Measurements from ENCODE around the gene COX19.
"Not testable (repeated sequence)": the region's sequence is repeated elsewhere in the genome, so short reads cannot be mapped to it uniquely, and the experiment has no call there.

COX19 gene

DNA sequence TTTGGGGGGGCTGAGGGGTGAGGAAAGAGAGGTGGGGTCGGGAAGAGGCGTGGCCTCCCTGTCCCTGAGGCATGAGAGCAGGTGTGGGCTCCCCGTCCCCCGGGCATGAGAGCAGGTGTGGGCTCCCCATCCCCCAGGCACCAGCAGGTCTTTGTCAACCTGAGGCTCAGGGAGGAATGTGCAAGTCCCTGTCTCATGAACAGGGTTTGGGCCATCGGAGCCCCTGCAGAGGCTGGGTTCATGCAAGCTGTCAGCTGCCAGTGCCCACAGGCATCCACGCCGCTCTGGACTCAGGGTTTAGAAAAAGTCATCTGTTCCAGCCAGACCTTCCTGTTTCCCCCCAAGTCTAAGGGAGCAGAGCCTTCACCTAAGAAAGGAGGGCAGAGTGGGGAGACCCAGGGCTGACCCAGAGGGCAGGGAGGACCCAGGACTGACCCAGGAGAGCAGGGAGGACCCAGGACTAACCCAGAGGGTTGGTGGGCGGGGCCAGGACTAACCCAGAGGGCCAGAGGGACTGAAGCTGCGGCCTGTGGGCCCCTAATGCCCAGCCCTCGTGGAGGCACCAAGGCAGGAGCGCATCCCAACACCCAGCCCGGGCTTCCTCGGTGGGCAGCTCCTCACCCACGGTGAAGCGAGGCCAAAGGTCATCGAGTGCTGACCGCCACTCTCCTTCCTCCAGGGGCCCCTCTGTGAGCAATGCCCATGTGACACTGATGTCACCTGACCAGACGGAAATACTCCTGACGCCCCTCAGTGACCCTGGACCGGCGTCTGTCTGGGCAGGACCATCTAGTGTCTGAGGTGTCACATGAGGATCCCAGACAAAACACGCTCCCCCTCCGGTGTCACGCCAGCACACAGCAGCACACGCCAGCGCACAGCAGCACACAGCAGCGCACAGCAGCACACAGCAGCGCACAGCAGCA, 40.1 kb upstream of the COX19 start:
- H3K4me1 Mint-ChIP-seq: peaks cover 27 to 52% of the 10 kb centered on the region in 2 donors
- peaks cover 22 to 35% of the 10 kb centered on the region in 2 donors for H3K36me3 Mint-ChIP-seq
- no peaks in the 10 kb centered on the region for H3K27me3 Mint-ChIP-seq
- H3K4me3 Mint-ChIP-seq: no peak overlapping the region
- no peak overlapping the region for H3K27ac Mint-ChIP-seq
- no peak for DNase-seq
- ATAC-seq (replicated peaks): no peak
- no peaks in the 10 kb centered on the region for H3K9me3 Mint-ChIP-seq

DNA sequence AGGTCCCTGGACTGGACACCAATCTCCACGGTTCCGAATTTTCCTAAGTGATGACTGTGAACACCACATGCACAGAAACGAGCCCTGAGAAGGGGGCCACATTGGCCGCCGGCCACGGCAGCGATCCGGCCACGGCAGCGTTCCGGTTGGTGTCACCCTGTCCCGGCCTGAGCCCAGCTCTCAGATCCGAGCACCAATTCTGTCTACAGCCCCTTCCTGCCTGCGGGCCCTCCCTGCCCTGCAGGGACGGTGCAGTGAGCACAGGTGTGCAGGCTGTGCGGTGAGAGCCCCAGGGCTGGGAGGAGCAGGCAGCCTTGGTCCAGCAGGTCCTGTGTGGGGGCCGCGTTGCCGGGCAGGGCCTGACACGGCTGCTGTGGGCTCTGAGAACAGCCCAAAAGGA, 39.3 kb upstream of the COX19 start:
- no peak overlapping the region for H3K4me3 Mint-ChIP-seq
- no peaks in the 10 kb centered on the region for H3K9me3 Mint-ChIP-seq
- H3K27me3 Mint-ChIP-seq: no peaks in the 10 kb centered on the region
- DNase-seq (no peak), ATAC-seq (replicated peaks) (no peak)
- H3K27ac Mint-ChIP-seq: no peak overlapping the region
- H3K36me3 Mint-ChIP-seq: peaks cover 19 to 34% of the 10 kb centered on the region in 2 donors
- peaks cover 23 to 45% of the 10 kb centered on the region in 2 donors for H3K4me1 Mint-ChIP-seq

GRCh38 chr7:1013581-1013980, 38.2 kb upstream of the COX19 start:
- DNase-seq (no peak), ATAC-seq (replicated peaks) (no peak)
- H3K27me3 Mint-ChIP-seq: no peaks in the 10 kb centered on the region
- peaks cover 24 to 38% of the 10 kb centered on the region in 2 donors for H3K4me1 Mint-ChIP-seq
- H3K4me3 Mint-ChIP-seq: no peak overlapping the region
- H3K9me3 Mint-ChIP-seq: no peaks in the 10 kb centered on the region
- H3K27ac Mint-ChIP-seq: no peak overlapping the region
- peaks cover 22 to 38% of the 10 kb centered on the region in 2 donors for H3K36me3 Mint-ChIP-seq

DNA sequence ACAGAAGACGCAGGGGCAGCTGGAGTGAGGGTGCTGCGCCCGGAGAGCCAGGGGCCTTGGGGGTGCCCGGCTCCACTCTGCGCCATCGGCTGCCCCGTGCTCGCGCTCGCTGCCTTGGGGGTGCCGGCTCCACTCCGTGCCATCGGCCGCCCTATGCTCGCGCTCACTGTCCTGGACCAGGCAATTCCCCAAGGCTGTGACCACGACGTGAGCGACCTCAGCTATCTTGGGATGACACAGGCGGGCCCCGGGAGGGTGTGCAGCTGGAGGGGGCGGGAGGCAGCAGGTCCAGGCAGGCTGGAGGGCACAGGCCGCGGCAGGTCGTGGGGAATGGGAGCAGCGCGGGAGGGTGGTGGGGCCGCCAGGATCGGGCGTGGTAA, 37.4 kb upstream of the COX19 start:
- DNase-seq (no peak), ATAC-seq (replicated peaks) (no peak)
- no peak overlapping the region for H3K4me3 Mint-ChIP-seq
- H3K9me3 Mint-ChIP-seq: no peaks in the 10 kb centered on the region
- no peak overlapping the region for H3K27ac Mint-ChIP-seq
- no peaks in the 10 kb centered on the region for H3K27me3 Mint-ChIP-seq
- H3K4me1 Mint-ChIP-seq: peaks cover 18 to 29% of the 10 kb centered on the region in 2 donors
- peaks cover 18 to 32% of the 10 kb centered on the region in 2 donors for H3K36me3 Mint-ChIP-seq

GRCh38 chr7:1012004-1012715, 36.8 kb upstream of the COX19 start:
- DNase-seq (no peak), ATAC-seq (replicated peaks) (peak; percentile 25 to 28)
- peak overlapping the region; percentile 92 for H3K27ac Mint-ChIP-seq
- peaks cover 18 to 29% of the 10 kb centered on the region in 2 donors for H3K4me1 Mint-ChIP-seq
- H3K9me3 Mint-ChIP-seq: no peaks in the 10 kb centered on the region
- no peak overlapping the region for H3K4me3 Mint-ChIP-seq
- peaks cover 18 to 32% of the 10 kb centered on the region in 2 donors for H3K36me3 Mint-ChIP-seq
- no peaks in the 10 kb centered on the region for H3K27me3 Mint-ChIP-seq

DNA sequence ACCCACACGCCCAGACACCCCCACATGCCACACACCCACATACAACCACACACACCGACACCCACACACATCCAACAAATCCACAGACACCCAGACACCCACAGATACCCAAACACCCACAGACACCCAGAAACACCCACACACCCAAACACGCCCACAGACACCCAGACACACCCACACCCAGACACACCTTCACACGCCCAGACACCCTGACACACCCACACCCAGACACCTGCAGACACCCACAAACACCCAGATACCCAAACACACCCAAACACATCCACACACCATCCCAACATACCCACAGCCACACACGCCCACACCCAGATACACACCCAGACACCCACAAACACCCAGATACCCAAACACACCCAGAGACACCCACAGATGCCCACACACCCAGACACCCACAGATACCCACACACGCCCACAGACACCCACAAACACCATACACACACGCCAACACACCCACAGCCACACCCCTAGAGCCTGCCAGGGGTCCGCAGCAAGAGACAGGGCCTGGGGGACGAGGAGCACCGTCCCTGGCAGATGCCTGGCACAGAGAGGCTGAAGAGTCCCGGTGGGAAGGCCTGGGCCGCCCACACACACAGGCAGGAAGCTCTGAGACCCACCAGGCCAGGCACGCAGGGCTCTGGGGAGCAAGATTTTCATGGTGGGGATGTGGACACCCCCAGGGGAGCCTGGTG, 36.1 kb upstream of the COX19 start:
- Mint-ChIP-seq H3K9me3 (no peaks in the 10 kb centered on the region), H3K27ac (peak overlapping the region; percentile 92), H3K4me1 (peaks cover 18 to 29% of the 10 kb centered on the region in 2 donors), H3K36me3 (peaks cover 23 to 38% of the 10 kb centered on the region in 2 donors), H3K27me3 (no peaks in the 10 kb centered on the region), H3K4me3 (peak overlapping the region; percentile 2 to 68)
- no peak for DNase-seq
- peak; percentile 42 to 57 for ATAC-seq (replicated peaks)

DNA sequence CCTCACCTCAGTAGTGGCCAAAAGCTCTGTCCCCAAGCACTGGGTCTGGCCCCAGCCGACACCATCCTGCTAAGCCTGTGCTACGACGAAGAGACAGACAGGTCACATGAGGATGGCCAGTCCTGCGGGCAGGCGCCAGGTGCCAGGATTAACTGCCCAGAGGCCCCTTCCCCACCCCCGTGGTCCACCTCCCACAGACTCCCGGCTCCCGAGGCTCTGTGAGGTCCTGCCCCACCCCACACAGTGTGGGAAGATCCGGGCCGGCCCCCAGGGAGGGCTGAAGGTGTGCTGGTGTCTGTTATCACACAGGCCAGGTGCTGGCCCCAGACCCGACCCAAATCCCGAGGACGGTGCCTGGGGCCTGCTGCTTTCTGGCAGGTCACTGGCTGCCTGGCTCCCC, 34.9 kb upstream of the COX19 start:
- H3K36me3 Mint-ChIP-seq: peaks cover 29 to 45% of the 10 kb centered on the region in 2 donors
- no peak overlapping the region for H3K4me3 Mint-ChIP-seq
- H3K4me1 Mint-ChIP-seq: peaks cover 22 to 28% of the 10 kb centered on the region in 2 donors
- H3K27ac Mint-ChIP-seq: no peak overlapping the region
- ATAC-seq (replicated peaks) (no peak), DNase-seq (no peak)
- H3K9me3 Mint-ChIP-seq: no peaks in the 10 kb centered on the region
- no peaks in the 10 kb centered on the region for H3K27me3 Mint-ChIP-seq

GRCh38 chr7:1009747-1010146, 34.4 kb upstream of the COX19 start:
- peak overlapping the region; percentile 10 for H3K27ac Mint-ChIP-seq
- H3K36me3 Mint-ChIP-seq: peaks cover 32 to 42% of the 10 kb centered on the region in 2 donors
- H3K4me3 Mint-ChIP-seq: no peak overlapping the region
- DNase-seq (no peak), ATAC-seq (replicated peaks) (no peak)
- no peaks in the 10 kb centered on the region for H3K9me3 Mint-ChIP-seq
- no peaks in the 10 kb centered on the region for H3K27me3 Mint-ChIP-seq
- H3K4me1 Mint-ChIP-seq: peaks cover 24 to 28% of the 10 kb centered on the region in 2 donors

DNA sequence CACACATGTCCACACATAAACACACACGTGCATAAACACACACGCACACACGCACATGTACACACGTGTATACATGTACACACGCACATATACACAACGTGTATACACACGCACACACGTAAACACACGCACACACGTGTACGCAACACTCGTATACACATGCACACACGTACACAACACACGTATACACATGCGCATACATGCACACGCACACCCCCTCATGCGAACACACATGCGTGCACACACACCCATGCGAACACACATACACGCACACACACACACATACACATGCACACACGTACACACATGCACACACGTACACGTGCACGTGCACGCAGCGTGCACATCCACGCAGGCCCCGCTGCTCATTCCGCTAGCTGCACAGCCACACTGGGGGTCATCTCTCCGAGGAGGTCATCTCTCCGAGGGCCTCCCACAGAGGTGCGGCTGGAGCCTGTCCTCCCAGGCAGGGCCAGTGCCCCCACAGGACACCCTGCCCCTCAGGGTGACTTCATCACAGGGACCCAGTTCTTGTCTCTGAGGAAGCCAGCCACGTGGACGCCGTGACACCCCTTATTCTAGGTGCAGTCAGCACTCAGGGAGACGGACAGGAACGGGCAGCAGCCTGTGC, 33.5 kb upstream of the COX19 start:
- no peak for ATAC-seq (replicated peaks)
- H3K4me1 Mint-ChIP-seq: peaks cover 30 to 32% of the 10 kb centered on the region in 2 donors
- no peaks in the 10 kb centered on the region for H3K27me3 Mint-ChIP-seq
- no peak overlapping the region for H3K4me3 Mint-ChIP-seq
- DNase-seq: no peak
- H3K27ac Mint-ChIP-seq: peak overlapping the region; percentile 27
- H3K36me3 Mint-ChIP-seq: peaks cover 37 to 45% of the 10 kb centered on the region in 2 donors
- no peaks in the 10 kb centered on the region for H3K9me3 Mint-ChIP-seq

GRCh38 chr7:1007901-1008300, 32.6 kb upstream of the COX19 start:
- Mint-ChIP-seq H3K4me1 (peaks cover 30% of the 10 kb centered on the region in 2 donors), H3K27me3 (no peaks in the 10 kb centered on the region), H3K9me3 (no peaks in the 10 kb centered on the region), H3K27ac (no peak overlapping the region), H3K4me3 (no peak overlapping the region), H3K36me3 (peaks cover 37 to 42% of the 10 kb centered on the region in 2 donors)
- DNase-seq (no peak), ATAC-seq (replicated peaks) (no peak)

- Mint-ChIP-seq H3K27ac (no peak overlapping the region), H3K4me1 (peaks cover 28 to 32% of the 10 kb centered on the region in 2 donors), H3K36me3 (peaks cover 46 to 52% of the 10 kb centered on the region in 2 donors), H3K9me3 (no peaks in the 10 kb centered on the region), H3K27me3 (no peaks in the 10 kb centered on the region), H3K4me3 (no peak overlapping the region)
- DNase-seq (no peak), ATAC-seq (replicated peaks) (no peak)
Observed at GRCh38 chr7:1005303-1005702, 30.0 kb upstream of the COX19 start.

GRCh38 chr7:1004018-1004852, 28.9 kb upstream of the COX19 start:
- peak; percentile 93 to 94 for ATAC-seq (replicated peaks)
- H3K9me3 Mint-ChIP-seq: no peaks in the 10 kb centered on the region
- H3K36me3 Mint-ChIP-seq: peaks cover 43 to 50% of the 10 kb centered on the region in 2 donors
- H3K27me3 Mint-ChIP-seq: no peaks in the 10 kb centered on the region
- peaks cover 33 to 36% of the 10 kb centered on the region in 2 donors for H3K4me1 Mint-ChIP-seq
- H3K4me3 Mint-ChIP-seq: peak overlapping the region; percentile 58 to 66
- DNase-seq: peak; percentile 71
- H3K27ac Mint-ChIP-seq: peak overlapping the region; percentile 92

- H3K9me3 Mint-ChIP-seq; H3K27me3 Mint-ChIP-seq; H3K4me3 Mint-ChIP-seq; DNase-seq; H3K27ac Mint-ChIP-seq; ATAC-seq (replicated peaks): not testable (repeated sequence)
- peaks cover 44 to 48% of the 10 kb centered on the region in 2 donors for H3K36me3 Mint-ChIP-seq
- H3K4me1 Mint-ChIP-seq: peaks cover 28 to 36% of the 10 kb centered on the region in 2 donors
Observed at GRCh38 chr7:1002445-1002844, 27.1 kb upstream of the COX19 start.

Data from stimulated activated naive B cell treated with anti-CD40 and anti-IgM and Interleukin-4, amounts not matched to agents 10 μg/mL and 1 μg/mL and 100 μg/mL, for 72 hours (primary cell).